GM10266 (cell line): ENCODE results near the gene MIXL1.
A peak's percentile ranks its signal among the peaks of the same experiment; 100 is the strongest.
"Not testable (repeated sequence)": the region's sequence is repeated elsewhere in the genome, so short reads cannot be mapped to it uniquely, and the experiment has no call there.

Source experiments
- DNase-seq: peaks from one replicate; pipeline ENCODE4 v3.0.0; 2012; ENCODE audit errors: extremely low spot score
- TF ChIP-seq, protein P1 (sequence below): IDR thresholded peaks from 2 replicates; pipeline ENCODE4 v1.5.1; 2012; ENCODE audit warnings: mild to moderate bottlenecking, low read depth; ENCODE audit not compliant: control insufficient read depth, insufficient read depth; ENCODE audit errors: missing control alignments

Gene MIXL1

DNA sequence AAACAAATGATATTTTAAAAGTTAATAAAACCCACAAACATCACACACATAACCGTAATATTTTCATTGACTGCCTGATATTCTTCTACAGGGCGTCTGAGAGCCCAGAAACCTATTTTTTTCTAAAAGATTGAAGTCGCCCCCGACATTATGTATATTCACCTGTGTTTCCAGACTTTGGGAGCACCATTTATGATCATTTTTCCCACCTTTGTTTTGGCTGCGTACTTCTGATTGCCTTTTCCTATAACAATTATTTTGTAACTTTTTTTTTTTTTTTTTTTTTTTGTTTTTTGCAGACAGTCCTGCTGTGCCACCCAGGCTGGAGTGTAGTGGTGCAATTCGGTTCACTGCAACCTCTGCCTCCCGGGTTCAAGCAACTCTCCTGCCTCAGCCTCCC lies 36.1 kb upstream of the MIXL1 start:
- DNase-seq = no peak

DNA sequence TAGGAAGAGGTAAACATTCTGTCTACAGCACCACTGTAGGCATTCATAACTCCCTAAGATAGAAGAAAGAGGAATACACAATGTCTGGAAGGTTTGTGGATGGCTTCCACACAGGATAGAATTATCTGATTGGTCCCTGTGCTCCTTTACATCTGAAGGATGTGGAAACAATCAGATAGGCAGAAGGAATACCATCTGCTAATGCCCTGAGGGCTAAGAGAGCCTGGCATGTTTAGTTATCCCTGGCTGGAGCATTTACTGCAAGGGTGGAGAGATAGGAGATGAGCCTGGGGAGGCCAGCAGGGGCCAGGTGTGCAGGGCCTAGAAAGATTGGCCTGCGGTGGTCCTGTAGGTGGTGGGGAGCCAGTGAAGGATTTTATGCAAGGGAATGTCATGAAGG lies 28.3 kb upstream of the MIXL1 start:
- no peak for DNase-seq
- TF ChIP-seq, protein P1, sequence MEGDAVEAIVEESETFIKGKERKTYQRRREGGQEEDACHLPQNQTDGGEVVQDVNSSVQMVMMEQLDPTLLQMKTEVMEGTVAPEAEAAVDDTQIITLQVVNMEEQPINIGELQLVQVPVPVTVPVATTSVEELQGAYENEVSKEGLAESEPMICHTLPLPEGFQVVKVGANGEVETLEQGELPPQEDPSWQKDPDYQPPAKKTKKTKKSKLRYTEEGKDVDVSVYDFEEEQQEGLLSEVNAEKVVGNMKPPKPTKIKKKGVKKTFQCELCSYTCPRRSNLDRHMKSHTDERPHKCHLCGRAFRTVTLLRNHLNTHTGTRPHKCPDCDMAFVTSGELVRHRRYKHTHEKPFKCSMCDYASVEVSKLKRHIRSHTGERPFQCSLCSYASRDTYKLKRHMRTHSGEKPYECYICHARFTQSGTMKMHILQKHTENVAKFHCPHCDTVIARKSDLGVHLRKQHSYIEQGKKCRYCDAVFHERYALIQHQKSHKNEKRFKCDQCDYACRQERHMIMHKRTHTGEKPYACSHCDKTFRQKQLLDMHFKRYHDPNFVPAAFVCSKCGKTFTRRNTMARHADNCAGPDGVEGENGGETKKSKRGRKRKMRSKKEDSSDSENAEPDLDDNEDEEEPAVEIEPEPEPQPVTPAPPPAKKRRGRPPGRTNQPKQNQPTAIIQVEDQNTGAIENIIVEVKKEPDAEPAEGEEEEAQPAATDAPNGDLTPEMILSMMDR = no peak

More for the DNA sequence above, 36.1 kb upstream of the MIXL1 start:
- TF ChIP-seq, protein P1 = no peak

DNA sequence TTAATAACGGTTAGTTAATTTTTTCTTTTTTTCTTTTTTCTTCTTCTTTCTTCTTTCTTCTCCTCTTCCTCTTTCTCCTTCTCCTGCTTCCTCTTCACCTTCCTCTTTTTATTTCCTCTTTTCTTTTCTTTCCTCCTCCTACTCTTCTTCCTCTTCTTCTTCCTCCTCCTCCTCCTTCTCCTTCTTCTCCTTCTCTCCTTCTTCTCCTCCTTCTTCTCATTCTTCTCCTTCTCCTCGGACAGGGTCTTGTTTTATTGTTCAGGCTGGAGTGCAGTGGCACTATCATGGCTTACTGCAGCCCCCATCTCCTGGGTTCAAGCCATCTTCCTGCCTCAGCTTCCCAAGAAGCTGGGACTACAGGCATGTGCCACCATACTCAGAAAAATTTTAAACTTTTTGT lies 23.5 kb upstream of the MIXL1 start:
- DNase-seq = no peak
- TF ChIP-seq, protein P1 = no peak

DNA sequence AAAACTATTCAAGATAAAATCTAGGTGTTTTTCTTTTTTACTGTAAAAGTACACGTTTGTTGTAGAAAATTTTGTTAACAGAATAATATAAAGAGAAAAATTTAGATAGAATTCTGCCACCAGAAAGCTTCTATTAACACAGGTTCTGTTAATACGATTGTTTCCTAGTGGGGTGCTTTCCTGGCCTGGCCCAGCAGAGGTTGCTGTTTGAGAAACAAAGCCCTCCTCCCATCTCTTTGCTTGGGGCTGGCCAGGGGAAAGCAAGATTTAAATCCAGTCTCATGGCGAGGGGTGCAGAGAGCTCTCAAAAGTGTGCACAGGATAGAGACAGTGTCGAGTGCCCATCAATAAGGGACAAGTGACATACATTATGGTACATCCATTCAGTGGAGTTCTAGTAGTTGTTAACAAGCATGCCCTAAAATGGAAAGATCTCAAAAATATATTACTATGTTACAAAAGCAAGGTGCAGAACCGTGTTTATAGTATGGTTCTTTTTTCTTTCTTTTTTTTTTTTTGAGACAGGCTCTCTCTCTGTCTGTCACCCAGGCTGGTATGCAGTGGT lies 22.4 kb upstream of the MIXL1 start:
- TF ChIP-seq, protein P1 = peak; percentile 64
- DNase-seq = peak; percentile 60

DNA sequence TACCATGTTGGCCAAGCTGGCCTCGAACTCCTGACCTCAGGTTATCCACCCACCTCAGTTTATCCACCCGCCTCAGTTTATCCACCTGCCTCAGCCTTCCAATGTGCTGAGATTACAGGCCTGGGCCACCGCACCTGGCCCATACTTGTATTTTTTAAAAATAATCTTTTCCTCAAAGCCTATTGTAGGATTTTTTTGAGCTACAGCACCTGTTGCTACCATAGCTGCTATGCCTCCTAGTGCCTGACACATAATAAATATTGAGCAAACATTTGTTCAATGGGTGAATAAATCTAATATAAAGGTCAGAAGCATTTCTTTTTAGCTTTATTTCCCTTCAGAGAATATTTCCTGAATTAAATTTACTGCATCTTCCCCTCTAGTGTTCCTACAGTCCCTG lies 21.2 kb upstream of the MIXL1 start:
- no peak for DNase-seq
- TF ChIP-seq, protein P1 = no peak

DNA sequence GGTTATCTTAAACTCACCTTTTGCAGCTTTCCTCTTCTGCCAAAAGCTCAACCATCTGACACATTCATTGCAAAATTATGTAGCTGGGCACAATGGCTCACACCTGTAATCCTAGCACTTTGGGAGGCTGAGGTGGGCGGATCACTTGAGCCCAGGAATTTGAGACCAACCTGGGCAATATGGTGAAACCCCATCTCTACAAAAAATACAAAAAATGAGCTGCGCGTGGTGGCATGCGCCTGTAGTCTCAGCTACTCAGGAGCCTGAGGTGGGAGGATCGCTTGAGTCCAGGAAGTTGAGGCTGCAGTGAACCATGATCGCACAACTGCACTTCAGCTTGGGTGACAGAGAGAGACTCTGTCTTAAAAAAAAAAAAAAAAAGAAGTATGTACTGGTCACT lies 20.8 kb upstream of the MIXL1 start:
- DNase-seq = not testable (repeated sequence)

DNA sequence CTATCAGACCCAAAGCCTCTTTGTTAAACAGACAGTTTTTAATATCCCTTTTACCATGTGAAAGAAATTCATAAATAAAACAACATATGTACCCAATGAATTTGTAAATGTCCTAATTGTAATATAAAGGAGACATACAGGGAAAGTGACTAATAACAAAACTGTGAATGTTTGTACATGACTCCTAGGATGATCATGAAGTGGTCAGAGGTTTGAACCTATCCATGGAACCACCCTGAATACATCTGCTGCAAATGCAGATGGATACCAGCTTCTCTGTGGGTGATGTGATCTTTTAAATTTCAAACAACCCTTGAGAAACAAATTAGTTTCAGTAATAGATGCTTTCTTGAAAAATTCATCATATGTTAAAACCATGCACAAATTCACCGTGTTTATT lies 20.2 kb upstream of the MIXL1 start:
- TF ChIP-seq, protein P1 = no peak
- DNase-seq = no peak

DNA sequence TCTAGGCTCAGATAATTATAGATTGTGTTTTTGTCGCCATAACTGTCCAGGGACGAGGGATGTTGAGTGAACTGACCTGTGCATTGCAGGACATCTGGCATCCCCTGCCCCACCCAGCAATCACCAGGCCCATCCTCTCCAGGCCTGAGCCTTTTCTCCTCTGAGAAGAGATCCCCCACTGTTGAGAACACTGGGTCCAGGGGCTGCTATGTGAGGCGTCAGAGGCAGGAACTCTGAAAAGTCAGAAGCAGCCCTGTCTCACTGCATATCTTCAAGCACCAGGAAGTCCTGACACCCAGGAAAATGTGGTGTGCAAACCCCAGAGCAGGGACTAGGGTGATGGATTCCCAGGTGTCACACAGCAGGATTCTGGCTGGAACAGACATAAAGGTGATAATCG lies 19.8 kb upstream of the MIXL1 start:
- TF ChIP-seq, protein P1 = no peak
- no peak for DNase-seq
